CD8-positive, alpha-beta memory T cell (primary cell): ENCODE data around the gene OR4D1. TPM values are rescaled to one million over a fixed set of nuclear protein-coding genes. Genes with fewer than 3 reads are reported as not detected.
A peak's percentile ranks its signal among the peaks of the same experiment; 100 is the strongest.
"Not testable (repeated sequence)": the region's sequence is repeated elsewhere in the genome, so short reads cannot be mapped to it uniquely, and the experiment has no call there.

Experiments used
- CTCF ChIA-PET: fragments of 350-600 bp; sonication (Branson Sonifier 250); formaldehyde crosslinking; loops from one replicate; lab custom pipeline; 2021; ENCODE audit warnings: antibody characterized with exemption; lab: Charles Lee
- POLR2A ChIA-PET: fragments of 350-600 bp; sonication (Branson Sonifier 250); formaldehyde crosslinking; loops from one replicate; lab custom pipeline; 2021; ENCODE audit warnings: antibody characterized with exemption; lab: Charles Lee
- DNase-seq, 5 donors: peaks; one replicate each; pipeline versions ENCODE4 v3.0.0 to v3.0.0-alpha.2; 2020 to 2022; ENCODE audit warnings: mixed read lengths in 1 of 5
- H3K27ac ChIP-seq: one replicate; pipeline ENCODE4 v1.7.0; 2013; ENCODE audit warnings: low read depth, mild to moderate bottlenecking, low read length, moderate library complexity
- H3K27me3 ChIP-seq: 2 replicates; pipeline ENCODE4 v1.7.0; 2013; ENCODE audit warnings: low read length, mild to moderate bottlenecking; ENCODE audit not compliant: insufficient read depth, poor library complexity, severe bottlenecking
- H3K36me3 ChIP-seq: 2 replicates; pipeline ENCODE4 v1.7.0; 2013; ENCODE audit warnings: mild to moderate bottlenecking, low read length, moderate library complexity; ENCODE audit not compliant: insufficient read depth
- H3K4me1 ChIP-seq: 2 replicates; pipeline ENCODE4 v1.7.0; 2013; ENCODE audit warnings: mild to moderate bottlenecking, low read length, moderate library complexity; ENCODE audit not compliant: insufficient read depth
- H3K4me3 ChIP-seq: 2 replicates; pipeline ENCODE4 v1.7.0; 2013; ENCODE audit warnings: mild to moderate bottlenecking, low read length
- H3K9me3 ChIP-seq: 2 replicates; pipeline ENCODE4 v1.7.0; 2013; ENCODE audit warnings: mild to moderate bottlenecking, low read length
- H3K27ac Mint-ChIP-seq, 8 donors: one replicate each; pipeline ENCODE4 v1.8.0; 2020 to 2021; ENCODE audit warnings: mixed read lengths in 8 of 8, mild to moderate bottlenecking in 6 of 8, inconsistent platforms in 3 of 8, moderate library complexity in 3 of 8
- H3K27me3 Mint-ChIP-seq, 2 donors: one replicate each; pipeline ENCODE4 v1.8.0; 2020 to 2021; ENCODE audit warnings: mixed read lengths in 2 of 2, mild to moderate bottlenecking in 1 of 2, moderate library complexity in 1 of 2
- H3K36me3 Mint-ChIP-seq, 3 donors: one replicate each; pipeline ENCODE4 v1.8.0; 2020 to 2021; ENCODE audit warnings: mixed read lengths in 3 of 3, inconsistent platforms in 1 of 3, mild to moderate bottlenecking in 1 of 3
- H3K4me1 Mint-ChIP-seq, 3 donors: one replicate each; pipeline ENCODE4 v1.8.0; 2020 to 2021; ENCODE audit warnings: mixed read lengths in 3 of 3, inconsistent platforms in 1 of 3, mild to moderate bottlenecking in 1 of 3
- H3K4me3 Mint-ChIP-seq, 7 donors: one replicate each; pipeline ENCODE4 v1.8.0; 2020 to 2021; ENCODE audit warnings: mixed read lengths in 7 of 7, mild to moderate bottlenecking in 6 of 7, moderate library complexity in 4 of 7, inconsistent platforms in 2 of 7
- H3K9me3 Mint-ChIP-seq, 5 donors: one replicate each; pipeline ENCODE4 v1.8.0; 2020 to 2022; ENCODE audit warnings: mixed read lengths in 5 of 5, mild to moderate bottlenecking in 3 of 5, moderate library complexity in 2 of 5, inconsistent platforms in 1 of 5
- polyA plus RNA-seq: library from polyadenylated mRNA; unstranded; fragments of 300-500 nt; fragmentation: Illumina TruSeq; gene quantifications from one replicate; pipeline ENCODE4 v1.2.3, GENCODE V29; 2021
- total RNA-seq, 2 experiments: library from RNA; stranded (reverse); gene quantifications; one replicate each; pipeline ENCODE4 v1.2.3, GENCODE V29; 2021

The OR4D1 gene
- total and polyA plus RNA-seq, 3 experiments from 2014 or later, result 0.26 to 1.7 (median 0.29) TPM

DNA sequence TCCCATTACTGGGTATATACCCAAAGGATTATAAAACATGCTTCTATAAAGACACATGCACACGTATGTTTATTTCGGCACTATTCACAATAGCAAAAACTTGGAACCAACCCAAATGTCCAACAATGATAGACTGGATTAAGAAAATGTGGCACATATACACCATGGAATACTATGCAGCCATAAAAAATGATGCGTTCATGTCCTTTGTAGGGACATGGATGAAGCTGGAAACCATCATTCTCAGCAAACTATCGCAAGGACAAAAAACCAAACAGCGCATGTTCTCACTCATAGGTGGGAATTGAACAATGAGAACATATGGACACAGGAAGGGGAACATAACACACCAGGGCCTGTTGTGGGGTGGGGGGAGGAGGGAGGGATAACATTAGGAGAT is 15.5 kb upstream of the OR4D1 start:
- H3K27ac Mint-ChIP-seq, H3K9me3 ChIP-seq, DNase-seq, H3K4me1 Mint-ChIP-seq, CTCF ChIA-PET, H3K4me1 ChIP-seq, H3K4me3 ChIP-seq, H3K36me3 ChIP-seq, H3K27me3 ChIP-seq, H3K4me3 Mint-ChIP-seq, H3K27ac ChIP-seq, POLR2A ChIA-PET: not testable (repeated sequence)
- peaks cover 0 to 31% (median 5%) of the 10 kb centered on the region in 3 donors for H3K36me3 Mint-ChIP-seq
- peaks cover 5 to 23% of the 10 kb centered on the region in 2 donors for H3K27me3 Mint-ChIP-seq
- peaks cover 5 to 15% (median 14%) of the 10 kb centered on the region in 5 donors for H3K9me3 Mint-ChIP-seq

DNA sequence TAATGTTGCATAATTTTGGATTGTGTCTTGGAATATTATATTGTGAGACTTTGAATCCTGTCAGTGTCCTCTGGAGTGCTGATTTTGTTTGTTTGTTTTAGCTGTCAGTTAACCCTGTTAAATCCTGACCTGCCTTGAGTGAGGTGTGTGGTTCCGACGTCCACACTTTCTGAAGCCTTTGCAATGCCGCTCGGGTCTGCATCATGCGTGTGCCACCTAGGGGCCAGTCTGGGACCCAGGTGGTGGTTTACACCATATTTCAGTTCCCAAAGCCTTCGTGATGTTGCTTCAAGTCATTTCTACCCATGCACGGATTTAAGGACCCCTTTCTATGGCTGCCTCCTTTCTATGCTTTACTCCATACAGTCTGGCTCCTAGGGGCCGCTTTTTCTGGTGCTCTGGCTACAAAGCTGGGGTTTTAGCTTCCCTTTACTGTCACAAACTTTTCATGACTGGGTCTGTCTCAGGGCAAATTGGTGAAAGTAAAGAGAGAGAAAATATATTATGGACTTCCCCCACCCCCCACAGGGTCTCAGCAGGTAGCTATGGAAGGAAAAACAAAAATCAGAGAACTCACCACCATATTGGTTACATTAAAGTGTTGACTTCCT is 11.4 kb upstream of the OR4D1 start:
- no peak overlapping the region for H3K27ac ChIP-seq
- DNase-seq, result no peak
- Mint-ChIP-seq H3K27ac (no peak overlapping the region), H3K4me3 (no peak overlapping the region), H3K4me1 (peaks cover 0 to 4% (median 1%) of the 10 kb centered on the region in 3 donors), H3K27me3 (peaks cover 2 to 9% of the 10 kb centered on the region in 2 donors), H3K9me3 (peaks cover 5 to 16% (median 14%) of the 10 kb centered on the region in 5 donors), H3K36me3 (peaks cover 0 to 29% (median 5%) of the 10 kb centered on the region in 3 donors)
- H3K27me3 ChIP-seq, result no peaks in the 10 kb centered on the region
- POLR2A ChIA-PET, result no interaction called here
- no peaks in the 10 kb centered on the region for H3K9me3 ChIP-seq
- no peaks in the 10 kb centered on the region for H3K36me3 ChIP-seq
- H3K4me1 ChIP-seq, result no peaks in the 10 kb centered on the region
- CTCF ChIA-PET, result interaction anchor here (1.0 to 1.4 kb wide), 3 partner anchors 15 to 63 kb away, joined by 3 to 7 read pairs (median 5); no protein-coding TSS in a partner anchor
- H3K4me3 ChIP-seq, result no peak overlapping the region

DNA sequence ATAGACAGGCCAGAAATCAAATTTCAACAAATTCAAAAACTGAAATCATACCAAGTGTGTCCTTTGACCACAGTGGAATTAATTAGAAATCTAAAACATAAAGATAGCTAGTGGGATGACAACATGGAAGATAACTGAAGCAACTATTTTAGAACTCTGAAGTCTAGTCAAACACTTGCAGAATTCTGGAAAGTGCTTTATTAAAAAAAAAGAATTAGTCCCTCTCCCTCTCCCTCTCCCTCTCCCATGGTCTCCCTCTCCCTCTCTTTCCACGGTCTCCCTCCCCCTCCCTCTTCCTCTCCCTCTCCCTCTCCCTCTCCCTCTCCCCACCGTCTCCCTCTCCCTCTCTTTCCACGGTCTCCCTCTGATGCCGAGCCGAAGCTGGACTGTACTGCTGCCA is 6.7 kb upstream of the OR4D1 start:
- Histone ChIP-seq H3K27me3 (no peaks in the 10 kb centered on the region), H3K27ac (no peak overlapping the region), H3K4me3 (no peak overlapping the region), H3K36me3 (no peaks in the 10 kb centered on the region), H3K4me1 (no peaks in the 10 kb centered on the region), H3K9me3 (peaks cover 15% of the 10 kb centered on the region)
- ChIA-PET POLR2A (no interaction called here), CTCF (no interaction called here)
- peaks cover 28 to 34% (median 32%) of the 10 kb centered on the region in 5 donors for H3K9me3 Mint-ChIP-seq
- no peak for DNase-seq
- H3K27me3 Mint-ChIP-seq, result peaks cover 2 to 6% of the 10 kb centered on the region in 2 donors
- H3K4me1 Mint-ChIP-seq, result peaks cover 0 to 4% (median 2%) of the 10 kb centered on the region in 3 donors
- H3K36me3 Mint-ChIP-seq, result peaks cover 6 to 41% (median 18%) of the 10 kb centered on the region in 3 donors
- H3K27ac Mint-ChIP-seq, result no peak overlapping the region
- no peak overlapping the region for H3K4me3 Mint-ChIP-seq

DNA sequence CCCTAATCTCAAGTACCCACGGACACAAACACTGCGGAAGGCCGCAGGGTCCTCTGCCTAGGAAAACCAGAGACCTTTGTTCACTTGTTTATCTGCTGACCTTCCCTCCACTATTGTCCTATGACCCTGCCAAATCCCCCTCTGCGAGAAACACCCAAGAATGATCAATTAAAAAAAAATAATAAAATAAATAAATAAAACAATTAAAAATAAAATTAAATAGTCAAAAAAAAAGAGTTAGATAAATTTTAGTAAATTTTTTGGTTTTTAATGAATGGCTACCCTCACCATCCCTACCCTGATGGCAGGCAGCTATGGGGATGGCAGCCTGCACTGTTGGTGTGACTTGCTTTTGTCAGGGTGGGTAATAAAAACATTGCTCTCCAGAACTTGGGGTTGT is 4.8 kb upstream of the OR4D1 start:
- H3K27me3 ChIP-seq, H3K27ac Mint-ChIP-seq, POLR2A ChIA-PET, H3K4me3 ChIP-seq, H3K4me3 Mint-ChIP-seq, DNase-seq, H3K36me3 ChIP-seq, H3K27ac ChIP-seq, H3K4me1 ChIP-seq, CTCF ChIA-PET, H3K27me3 Mint-ChIP-seq: not testable (repeated sequence)
- Mint-ChIP-seq H3K4me1 (peaks cover 2 to 12% (median 4%) of the 10 kb centered on the region in 3 donors), H3K36me3 (peaks cover 6 to 47% (median 21%) of the 10 kb centered on the region in 3 donors), H3K9me3 (peaks cover 32 to 43% (median 37%) of the 10 kb centered on the region in 5 donors)
- H3K9me3 ChIP-seq, result peaks cover 15% of the 10 kb centered on the region

GRCh38 chr17:58144801-58145200 is 3.4 kb upstream of the OR4D1 start:
- Mint-ChIP-seq H3K4me1 (peaks cover 5 to 23% (median 14%) of the 10 kb centered on the region in 3 donors), H3K36me3 (peaks cover 6 to 58% (median 21%) of the 10 kb centered on the region in 3 donors), H3K4me3 (no peak overlapping the region), H3K27ac (peak overlapping the region in 1 of 8 donors; percentile 61), H3K9me3 (peaks cover 32 to 46% (median 37%) of the 10 kb centered on the region in 5 donors), H3K27me3 (peaks cover 2 to 5% of the 10 kb centered on the region in 2 donors)
- Histone ChIP-seq H3K9me3 (peaks cover 15% of the 10 kb centered on the region), H3K4me1 (no peaks in the 10 kb centered on the region), H3K27ac (no peak overlapping the region), H3K27me3 (no peaks in the 10 kb centered on the region), H3K36me3 (no peaks in the 10 kb centered on the region), H3K4me3 (no peak overlapping the region)
- CTCF ChIA-PET, result interaction anchor here (1.0 kb wide), 1 partner anchor 9 kb away, joined by 3 read pairs; no protein-coding TSS in a partner anchor
- POLR2A ChIA-PET, result no interaction called here
- no peak for DNase-seq

- Mint-ChIP-seq H3K4me1 (peaks cover 34 to 54% (median 46%) of the 10 kb centered on the region in 3 donors), H3K27me3 (peaks cover 0 to 6% of the 10 kb centered on the region in 2 donors), H3K27ac (peak overlapping the region in 2 of 8 donors; percentile 13 to 28), H3K36me3 (peaks cover 9 to 73% (median 21%) of the 10 kb centered on the region in 3 donors), H3K4me3 (no peak overlapping the region), H3K9me3 (peaks cover 32 to 44% (median 37%) of the 10 kb centered on the region in 5 donors)
- Histone ChIP-seq H3K36me3 (no peaks in the 10 kb centered on the region), H3K27ac (no peak overlapping the region), H3K9me3 (peaks cover 15% of the 10 kb centered on the region), H3K4me3 (no peak overlapping the region), H3K27me3 (no peaks in the 10 kb centered on the region), H3K4me1 (peaks cover 25% of the 10 kb centered on the region)
- CTCF ChIA-PET, result interaction anchor here (1.3 to 1.4 kb wide), 2 partner anchors 13 to 24 kb away, joined by 3 read pairs; no protein-coding TSS in a partner anchor
- DNase-seq, result no peak
- POLR2A ChIA-PET, result no interaction called here
These were observed 425 bp downstream of the OR4D1 start for GRCh38 chr17:58148609-58149008.

DNA sequence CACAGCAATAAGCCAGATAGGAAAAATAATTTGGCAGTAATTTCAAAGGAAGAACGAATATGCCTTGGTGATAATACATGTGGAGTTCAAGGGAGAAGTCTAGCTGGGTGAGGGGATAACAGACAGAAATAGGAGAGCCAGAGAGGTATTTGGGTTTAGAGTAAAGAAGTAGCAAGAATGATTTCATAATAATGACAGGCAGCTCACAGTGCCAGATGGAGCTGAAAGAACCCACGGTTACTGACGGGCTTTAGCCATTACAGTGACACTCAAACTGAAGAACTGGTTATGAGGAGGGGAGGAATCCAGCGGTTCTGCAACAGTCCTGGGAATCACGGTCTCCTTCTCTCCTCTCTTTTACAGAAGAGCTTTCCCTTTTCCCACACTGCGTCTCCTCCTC is 2.2 kb downstream of the OR4D1 start:
- Mint-ChIP-seq H3K4me1 (peaks cover 52 to 72% (median 63%) of the 10 kb centered on the region in 3 donors), H3K36me3 (peaks cover 3 to 69% (median 11%) of the 10 kb centered on the region in 3 donors), H3K4me3 (peak overlapping the region in 1 of 7 donors; percentile 21), H3K27me3 (peaks cover 0 to 4% of the 10 kb centered on the region in 2 donors), H3K9me3 (peaks cover 16 to 32% (median 20%) of the 10 kb centered on the region in 5 donors), H3K27ac (peak overlapping the region in 5 of 8 donors; percentile 13 to 80 (median 48))
- no peak for DNase-seq
- Histone ChIP-seq H3K27me3 (no peaks in the 10 kb centered on the region), H3K4me3 (no peak overlapping the region), H3K4me1 (peaks cover 43% of the 10 kb centered on the region), H3K27ac (no peak overlapping the region), H3K9me3 (no peaks in the 10 kb centered on the region), H3K36me3 (no peaks in the 10 kb centered on the region)
- ChIA-PET POLR2A (no interaction called here), CTCF (interaction anchor here (1.2 kb wide), 1 partner anchor 23 kb away, joined by 3 read pairs; no protein-coding TSS in a partner anchor)

- ChIA-PET POLR2A (no interaction called here), CTCF (interaction anchor here (1.1 to 2.7 kb wide), 5 partner anchors 9 to 69 kb away, joined by 3 to 16 read pairs (median 6); no protein-coding TSS in a partner anchor)
- H3K27me3 ChIP-seq, result no peaks in the 10 kb centered on the region
- peak overlapping the region; percentile 6 for H3K4me3 ChIP-seq
- peak; percentile 33 to 85 (median 78) for DNase-seq
- Mint-ChIP-seq H3K27me3 (peaks cover 0 to 3% of the 10 kb centered on the region in 2 donors), H3K36me3 (peaks cover 3 to 48% (median 5%) of the 10 kb centered on the region in 3 donors), H3K4me1 (peaks cover 65 to 93% (median 84%) of the 10 kb centered on the region in 3 donors), H3K9me3 (peaks cover 0 to 10% (median 3%) of the 10 kb centered on the region in 5 donors), H3K27ac (peak overlapping the region; percentile 91 to 99 (median 94)), H3K4me3 (peak overlapping the region; percentile 54 to 79 (median 72))
- peaks cover 57% of the 10 kb centered on the region for H3K4me1 ChIP-seq
- H3K36me3 ChIP-seq, result no peaks in the 10 kb centered on the region
- H3K27ac ChIP-seq, result peak overlapping the region; percentile 38
- H3K9me3 ChIP-seq, result no peaks in the 10 kb centered on the region
These were observed 4.9 kb downstream of the OR4D1 start for GRCh38 chr17:58153046-58153445.
